Ascending aorta (tissue), 2 donors: ENCODE results near the gene APCDD1L. TPM values are rescaled to one million over a fixed set of nuclear protein-coding genes. Genes with fewer than 3 reads are reported as not detected.

Experiments used
- DNase-seq, 2 donors: peaks; one replicate each; pipeline ENCODE4 v3.0.0-alpha.2; 2019; ENCODE audit warnings: low spot score in 2 of 2
- H3K27ac ChIP-seq, 2 donors: fragments of 200-600 bp; sonication (generic); one replicate each; pipeline ENCODE4 v1.5.1; 2016 to 2017; ENCODE audit warnings: mild to moderate bottlenecking in 1 of 2
- H3K27me3 ChIP-seq: fragments of 200-600 bp; sonication (generic); one replicate; pipeline ENCODE4 v1.5.1; 2017
- H3K36me3 ChIP-seq, 2 donors: fragments of 200-600 bp; sonication (generic); one replicate each; pipeline ENCODE4 v1.5.1; 2016
- H3K4me1 ChIP-seq, 2 donors: fragments of 200-600 bp; sonication (generic); one replicate each; pipeline ENCODE4 v1.5.1; 2016 to 2017; ENCODE audit warnings: mild to moderate bottlenecking in 1 of 2
- H3K4me3 ChIP-seq, 2 donors: fragments of 200-600 bp; sonication (generic); one replicate each; pipeline ENCODE4 v1.5.1; 2016 to 2017; ENCODE audit warnings: mild to moderate bottlenecking in 1 of 2
- H3K9me3 ChIP-seq, 2 donors: fragments of 200-600 bp; sonication (generic); one replicate each; pipeline ENCODE4 v1.5.1; 2016
- CTCF ChIP-seq, 3 experiments: fragments of 200-600 bp in 2 of 3; fragments of 450-650 bp in 1 of 3; sonication (generic) in 2 of 3; IDR thresholded peaks; one replicate each; pipeline ENCODE4 v1.5.1; 2016 to 2019; ENCODE audit warnings: antibody characterized with exemption in 3 of 3, mild to moderate bottlenecking in 1 of 3, moderate library complexity in 1 of 3
- intact Hi-C: fragments of 100-400 bp; cut with DNase I; formaldehyde crosslinking; loops from one replicate; pipeline ENCODE4 v1.15.1; 2023
- total RNA-seq: library from RNA; depleted of rRNA; stranded (reverse); fragments of >200 nt; gene quantifications from one replicate; pipeline ENCODE4 v1.1.0, GENCODE V29; 2016

APCDD1L gene
- total RNA-seq, 1 donor from 2014 or later = 2.1 TPM

GRCh38 chr20:58518387-58518786 is 3.2 kb upstream of the APCDD1L start:
- no peak overlapping the region for H3K4me3 ChIP-seq
- DNase-seq = no peak
- intact Hi-C loops = loop anchor here (5.0 kb wide), 1 partner anchor 211 kb away; the partner anchor contains the start of gene RAB22A
- peaks cover 0 to 11% of the 10 kb centered on the region in 2 donors for H3K4me1 ChIP-seq
- H3K9me3 ChIP-seq = no peaks in the 10 kb centered on the region
- H3K36me3 ChIP-seq = no peaks in the 10 kb centered on the region
- no peak for TF ChIP-seq CTCF (IDR thresholded peaks at IDR 0.05)
- H3K27me3 ChIP-seq = no peaks in the 10 kb centered on the region
- no peak overlapping the region for H3K27ac ChIP-seq

- peak overlapping the region; percentile 41 to 63 for H3K4me3 ChIP-seq
These were observed 622 bp downstream of the APCDD1L start for GRCh38 chr20:58514321-58515232.

GRCh38 chr20:58513580-58514285 is 1.5 kb downstream of the APCDD1L start:
- peaks cover 7 to 15% of the 10 kb centered on the region in 2 donors for H3K4me1 ChIP-seq
- H3K4me3 ChIP-seq = peak overlapping the region; percentile 41 to 63

More at GRCh38 chr20:58514321-58515232, 622 bp downstream of the APCDD1L start:
- Histone ChIP-seq H3K36me3 (no peaks in the 10 kb centered on the region), H3K27ac (peak overlapping the region; percentile 2 to 48), H3K4me1 (peaks cover 7 to 15% of the 10 kb centered on the region in 2 donors), H3K9me3 (no peaks in the 10 kb centered on the region), H3K27me3 (no peaks in the 10 kb centered on the region)
- no peak for TF ChIP-seq CTCF (IDR thresholded peaks at IDR 0.05)
- no peak for DNase-seq
- intact Hi-C loops = loop anchor here (2.0 to 5.0 kb wide), 3 partner anchors 98 to 207 kb away; partner anchors contain the start of genes NPEPL1 and RAB22A

GRCh38 chr20:58512808-58513552 is 2.2 kb downstream of the APCDD1L start:
- intact Hi-C loops = loop anchor here (2.0 to 5.0 kb wide), 2 partner anchors 99 to 138 kb away; partner anchors contain the start of gene STX16
- Histone ChIP-seq H3K4me3 (peak overlapping the region in 1 of 2 donors; percentile 35), H3K4me1 (peaks cover 7 to 15% of the 10 kb centered on the region in 2 donors), H3K27ac (peak overlapping the region; percentile 44 to 46), H3K36me3 (no peaks in the 10 kb centered on the region), H3K9me3 (no peaks in the 10 kb centered on the region), H3K27me3 (no peaks in the 10 kb centered on the region)
- peak; percentile 53 to 87 for DNase-seq
- peak in 2 of 3 experiments; percentile 7 to 12 for TF ChIP-seq CTCF (IDR thresholded peaks at IDR 0.05)

More at GRCh38 chr20:58513580-58514285, 1.5 kb downstream of the APCDD1L start:
- intact Hi-C loops = loop anchor here (2.0 to 5.0 kb wide), 3 partner anchors 99 to 179 kb away; partner anchors contain the start of genes NPEPL1 and STX16
- no peak for TF ChIP-seq CTCF (IDR thresholded peaks at IDR 0.05)
- DNase-seq = no peak
- Histone ChIP-seq H3K27ac (peak overlapping the region; percentile 44 to 46), H3K36me3 (no peaks in the 10 kb centered on the region), H3K9me3 (no peaks in the 10 kb centered on the region), H3K27me3 (no peaks in the 10 kb centered on the region)

GRCh38 chr20:58511861-58512260 is 3.3 kb downstream of the APCDD1L start:
- Histone ChIP-seq H3K4me1 (peaks cover 7 to 15% of the 10 kb centered on the region in 2 donors), H3K27me3 (no peaks in the 10 kb centered on the region), H3K36me3 (peaks cover 0 to 3% of the 10 kb centered on the region in 2 donors), H3K9me3 (no peaks in the 10 kb centered on the region), H3K4me3 (no peak overlapping the region), H3K27ac (peak overlapping the region in 1 of 2 donors; percentile 44)
- intact Hi-C loops = loop anchor here (1.0 to 5.0 kb wide), 3 partner anchors 100 to 139 kb away; partner anchors contain the start of gene STX16
- no peak for DNase-seq
- no peak for TF ChIP-seq CTCF (IDR thresholded peaks at IDR 0.05)
